Thymus (tissue), 11 donors: ENCODE results near the gene KLHL7. TPM values are rescaled to one million over a fixed set of nuclear protein-coding genes. Genes with fewer than 3 reads are reported as not detected.
"Not testable (repeated sequence)": the region's sequence is repeated elsewhere in the genome, so short reads cannot be mapped to it uniquely, and the experiment has no call there.

Source experiments
- DNase-seq, 9 donors: peaks; one replicate each; pipeline ENCODE4 v3.0.0-alpha.2; 2013; ENCODE audit warnings: low spot score in 9 of 9, low read depth in 6 of 9, missing footprints in 1 of 9
- H3K27ac ChIP-seq, 2 donors: one replicate each; pipeline ENCODE4 v1.5.1; 2013; ENCODE audit warnings: control low read depth in 1 of 2, low read depth in 1 of 2, low read length in 1 of 2, mild to moderate bottlenecking in 1 of 2, moderate library complexity in 1 of 2
- H3K27me3 ChIP-seq, 2 donors: one replicate each; pipeline ENCODE4 v1.5.1; 2013; ENCODE audit warnings: low read length in 1 of 2; ENCODE audit not compliant: control insufficient read depth in 2 of 2, insufficient read depth in 1 of 2
- H3K36me3 ChIP-seq, 2 donors: one replicate each; pipeline ENCODE4 v1.5.1; 2013; ENCODE audit warnings: low read length in 1 of 2, mild to moderate bottlenecking in 1 of 2, moderate library complexity in 1 of 2; ENCODE audit not compliant: control insufficient read depth in 2 of 2, insufficient read depth in 2 of 2
- H3K4me1 ChIP-seq, 2 donors: one replicate each; pipeline ENCODE4 v1.5.1; 2013; ENCODE audit warnings: low read length in 2 of 2; ENCODE audit not compliant: control insufficient read depth in 2 of 2, insufficient read depth in 2 of 2
- H3K4me3 ChIP-seq, 2 donors: one replicate each; pipeline ENCODE4 v1.5.1; 2013; ENCODE audit warnings: low read length in 2 of 2, control low read depth in 1 of 2, mild to moderate bottlenecking in 1 of 2
- H3K9me3 ChIP-seq, 2 donors: one replicate each; pipeline ENCODE4 v1.5.1; 2013; ENCODE audit warnings: low read length in 1 of 2, mild to moderate bottlenecking in 1 of 2; ENCODE audit not compliant: control insufficient read depth in 2 of 2, insufficient read depth in 1 of 2
- WGBS: extraction: QIAGEN DNeasy Blood & Tissue Kit; methylation state at CpG from one replicate; pipeline ENCODE4 v1.1.7; 2013; 5-methylcytosine and 5-hydroxymethylcytosine counted together
- polyA plus RNA-seq: library from polyadenylated mRNA; stranded (reverse); fragments of 200-250 nt; gene quantifications from one replicate; pipeline ENCODE4 v1.2.3, GENCODE V29; 2013
- total RNA-seq: library from RNA; stranded (reverse); fragments of 120-200 nt; gene quantifications from one replicate; pipeline ENCODE4 v1.2.4, GENCODE V29; 2013
- donor health status: healthy.

The KLHL7 gene
- total and polyA plus RNA-seq, 2 donors: 20.9 to 23.4 TPM

- Histone ChIP-seq H3K4me1 (no peaks in the 10 kb centered on the region), H3K9me3 (no peaks in the 10 kb centered on the region), H3K36me3 (no peaks in the 10 kb centered on the region), H3K27ac (no peak overlapping the region), H3K4me3 (no peak overlapping the region), H3K27me3 (no peaks in the 10 kb centered on the region)
- WGBS: 99% methylated on average over 4 of the region's 4 CpGs
- no peak for DNase-seq
Measured at GRCh38 chr7:23120106-23120505, 14.5 kb downstream of the KLHL7 start.

- Histone ChIP-seq H3K27me3 (no peaks in the 10 kb centered on the region), H3K9me3 (no peaks in the 10 kb centered on the region), H3K4me3 (no peak overlapping the region), H3K27ac (no peak overlapping the region), H3K4me1 (no peaks in the 10 kb centered on the region), H3K36me3 (peaks cover 0 to 4% of the 10 kb centered on the region in 2 donors)
- no peak for DNase-seq
- WGBS: 96% methylated on average over 4 of the region's 4 CpGs
Measured at GRCh38 chr7:23121165-23121564, 15.6 kb downstream of the KLHL7 start.

- H3K27me3 ChIP-seq: no peaks in the 10 kb centered on the region
- H3K4me3 ChIP-seq: no peak overlapping the region
- no peaks in the 10 kb centered on the region for H3K9me3 ChIP-seq
- 96% methylated on average over 2 of the region's 2 CpGs for WGBS
- peaks cover 5 to 13% of the 10 kb centered on the region in 2 donors for H3K36me3 ChIP-seq
- no peak overlapping the region for H3K27ac ChIP-seq
- DNase-seq: no peak
- no peaks in the 10 kb centered on the region for H3K4me1 ChIP-seq
Measured at GRCh38 chr7:23123007-23123406, 17.4 kb downstream of the KLHL7 start.

DNA sequence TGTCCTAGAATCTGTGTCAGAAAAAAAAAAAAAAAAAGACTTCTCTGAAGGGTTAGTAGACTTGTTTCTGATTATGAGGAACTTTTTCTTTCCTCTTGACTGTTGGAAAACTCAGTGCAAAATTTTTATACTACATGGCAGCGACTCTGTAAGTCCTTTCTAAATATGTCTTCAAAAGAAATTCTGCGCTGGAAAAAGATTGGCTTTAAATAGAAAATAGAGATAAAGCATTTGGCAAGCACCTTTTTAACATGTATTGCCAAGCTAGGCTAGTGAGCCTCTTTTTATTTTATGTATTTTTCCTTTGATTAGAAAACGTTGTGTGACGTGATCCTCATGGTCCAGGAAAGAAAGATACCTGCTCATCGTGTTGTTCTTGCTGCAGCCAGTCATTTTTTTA lies 17.9 kb downstream of the KLHL7 start:
- Histone ChIP-seq H3K4me1 (no peaks in the 10 kb centered on the region), H3K9me3 (no peaks in the 10 kb centered on the region), H3K4me3 (no peak overlapping the region), H3K27ac (no peak overlapping the region), H3K36me3 (peaks cover 5 to 13% of the 10 kb centered on the region in 2 donors), H3K27me3 (no peaks in the 10 kb centered on the region)
- WGBS: 97% methylated on average over 5 of the region's 5 CpGs
- no peak for DNase-seq

- no peak for DNase-seq
- Histone ChIP-seq H3K4me3 (no peak overlapping the region), H3K36me3 (peaks cover 12 to 23% of the 10 kb centered on the region in 2 donors), H3K27me3 (no peaks in the 10 kb centered on the region), H3K9me3 (no peaks in the 10 kb centered on the region), H3K4me1 (no peaks in the 10 kb centered on the region), H3K27ac (no peak overlapping the region)
- 89% methylated on average over 4 of the region's 4 CpGs for WGBS
Measured at GRCh38 chr7:23129036-23129435, 23.5 kb downstream of the KLHL7 start.

GRCh38 chr7:23131799-23132198 lies 26.2 kb downstream of the KLHL7 start:
- not testable (repeated sequence) for H3K4me3 ChIP-seq, DNase-seq, H3K4me1 ChIP-seq, H3K9me3 ChIP-seq, H3K27ac ChIP-seq, H3K27me3 ChIP-seq
- 98% methylated on average over 2 of the region's 2 CpGs for WGBS
- peaks cover 12 to 14% of the 10 kb centered on the region in 2 donors for H3K36me3 ChIP-seq

GRCh38 chr7:23133797-23134196 lies 28.2 kb downstream of the KLHL7 start:
- Histone ChIP-seq H3K4me1 (no peaks in the 10 kb centered on the region), H3K27ac (no peak overlapping the region), H3K4me3 (no peak overlapping the region), H3K27me3 (no peaks in the 10 kb centered on the region), H3K36me3 (peaks cover 6 to 7% of the 10 kb centered on the region in 2 donors), H3K9me3 (no peaks in the 10 kb centered on the region)
- DNase-seq: no peak

- Histone ChIP-seq H3K36me3 (no peaks in the 10 kb centered on the region), H3K9me3 (no peaks in the 10 kb centered on the region), H3K4me1 (no peaks in the 10 kb centered on the region), H3K27ac (no peak overlapping the region), H3K4me3 (no peak overlapping the region), H3K27me3 (no peaks in the 10 kb centered on the region)
- WGBS: 91% methylated on average over 1 of the region's 1 CpG
- DNase-seq: no peak
Measured at GRCh38 chr7:23135755-23136154, 30.2 kb downstream of the KLHL7 start.

- Histone ChIP-seq H3K27ac (no peak overlapping the region), H3K9me3 (no peaks in the 10 kb centered on the region), H3K4me3 (no peak overlapping the region), H3K36me3 (peaks cover under 1 to 3% of the 10 kb centered on the region in 2 donors), H3K4me1 (no peaks in the 10 kb centered on the region), H3K27me3 (no peaks in the 10 kb centered on the region)
- DNase-seq: no peak
- WGBS: 100% methylated on average over 1 of the region's 1 CpG
Measured at GRCh38 chr7:23136216-23136615, 30.6 kb downstream of the KLHL7 start.

- WGBS: 87% methylated on average over 6 of the region's 6 CpGs
- Histone ChIP-seq H3K9me3 (no peaks in the 10 kb centered on the region), H3K4me1 (no peaks in the 10 kb centered on the region), H3K4me3 (no peak overlapping the region), H3K36me3 (peaks cover 0 to 16% of the 10 kb centered on the region in 2 donors), H3K27me3 (no peaks in the 10 kb centered on the region), H3K27ac (no peak overlapping the region)
- DNase-seq: no peak
Measured at GRCh38 chr7:23157679-23158078, 52.1 kb downstream of the KLHL7 start.
